HG02973 (cell line): Measurements from ENCODE around the gene SEMA6B.
"Not testable (repeated sequence)": the region's sequence is repeated elsewhere in the genome, so short reads cannot be mapped to it uniquely, and the experiment has no call there.

ENCODE experiments used
- ATAC-seq: cut with Tn5 transposase; IDR thresholded peaks from one replicate; pipeline ENCODE4 v1.9.1; 2021; ENCODE audit warnings: moderate library complexity; ENCODE audit not compliant: unreplicated experiment

Gene SEMA6B

GRCh38 chr19:4559569-4559968, at the start of gene SEMA6B:
Gene SEMA6B, minus strand, starts transcription at chr19:4559684. Its CDS starts 1,227 bp downstream, at chr19:4558457.
- ATAC-seq: no peak

GRCh38 chr19:4606921-4607678, 47.6 kb upstream of the SEMA6B start:
- ATAC-seq: no peak

GRCh38 chr19:4606181-4606580, 46.7 kb upstream of the SEMA6B start:
- ATAC-seq: no peak

- ATAC-seq: no peak
These were observed 45.4 kb upstream of the SEMA6B start for GRCh38 chr19:4604912-4605311.

- no peak for ATAC-seq
These were observed 43.4 kb upstream of the SEMA6B start for GRCh38 chr19:4602915-4603314.

GRCh38 chr19:4602173-4602788, 42.8 kb upstream of the SEMA6B start:
- ATAC-seq: no peak

- no peak for ATAC-seq
These were observed 41.4 kb upstream of the SEMA6B start for GRCh38 chr19:4600893-4601292.

- ATAC-seq: no peak
These were observed 40.6 kb upstream of the SEMA6B start for GRCh38 chr19:4600082-4600481.

GRCh38 chr19:4598712-4599111, 39.2 kb upstream of the SEMA6B start:
- no peak for ATAC-seq

GRCh38 chr19:4597975-4598671, 38.6 kb upstream of the SEMA6B start:
- no peak for ATAC-seq

- ATAC-seq: no peak
These were observed 37.9 kb upstream of the SEMA6B start for GRCh38 chr19:4597278-4597974.

GRCh38 chr19:4596033-4596904, 36.8 kb upstream of the SEMA6B start:
- no peak for ATAC-seq

- ATAC-seq: not testable (repeated sequence)
These were observed 35.7 kb upstream of the SEMA6B start for GRCh38 chr19:4595158-4595557.

GRCh38 chr19:4594201-4594600, 34.7 kb upstream of the SEMA6B start:
- ATAC-seq: no peak

- ATAC-seq: no peak
These were observed 33.9 kb upstream of the SEMA6B start for GRCh38 chr19:4593409-4593851.

GRCh38 chr19:4592445-4592844, 33.0 kb upstream of the SEMA6B start:
- no peak for ATAC-seq

- ATAC-seq: no peak
These were observed 31.8 kb upstream of the SEMA6B start for GRCh38 chr19:4591320-4591719.

- ATAC-seq: no peak
These were observed 31.1 kb upstream of the SEMA6B start for GRCh38 chr19:4590559-4590958.

GRCh38 chr19:4589579-4590410, 30.3 kb upstream of the SEMA6B start:
- ATAC-seq: no peak
